ENCODE data around the gene ART5.

DNA sequence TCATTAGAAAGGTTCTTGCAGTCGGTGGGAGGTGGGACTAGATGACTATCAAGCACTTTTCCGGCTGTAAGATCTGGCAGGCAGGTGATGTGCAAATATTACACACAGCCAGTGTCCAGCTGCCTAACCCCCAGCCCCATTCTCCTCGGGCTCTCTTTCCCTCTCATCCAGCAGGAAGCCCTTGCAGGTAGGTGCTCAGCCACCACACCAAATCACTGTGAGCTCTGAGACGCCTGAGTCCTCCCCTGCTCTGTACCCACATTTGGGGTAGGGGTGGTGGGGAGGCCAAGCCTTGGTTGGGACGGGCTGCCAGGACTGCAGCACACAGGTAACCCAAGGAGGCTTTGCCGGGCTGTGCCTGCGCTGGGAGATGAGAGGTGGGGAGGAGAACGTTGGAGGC lies 601 bp downstream of the ART5 start:
- TF ChIP-seq EZH2 (IDR thresholded peaks at IDR 0.05; ENCODE audit: borderline replicate concordance), result no peak
- TF ChIP-seq, protein P1, sequence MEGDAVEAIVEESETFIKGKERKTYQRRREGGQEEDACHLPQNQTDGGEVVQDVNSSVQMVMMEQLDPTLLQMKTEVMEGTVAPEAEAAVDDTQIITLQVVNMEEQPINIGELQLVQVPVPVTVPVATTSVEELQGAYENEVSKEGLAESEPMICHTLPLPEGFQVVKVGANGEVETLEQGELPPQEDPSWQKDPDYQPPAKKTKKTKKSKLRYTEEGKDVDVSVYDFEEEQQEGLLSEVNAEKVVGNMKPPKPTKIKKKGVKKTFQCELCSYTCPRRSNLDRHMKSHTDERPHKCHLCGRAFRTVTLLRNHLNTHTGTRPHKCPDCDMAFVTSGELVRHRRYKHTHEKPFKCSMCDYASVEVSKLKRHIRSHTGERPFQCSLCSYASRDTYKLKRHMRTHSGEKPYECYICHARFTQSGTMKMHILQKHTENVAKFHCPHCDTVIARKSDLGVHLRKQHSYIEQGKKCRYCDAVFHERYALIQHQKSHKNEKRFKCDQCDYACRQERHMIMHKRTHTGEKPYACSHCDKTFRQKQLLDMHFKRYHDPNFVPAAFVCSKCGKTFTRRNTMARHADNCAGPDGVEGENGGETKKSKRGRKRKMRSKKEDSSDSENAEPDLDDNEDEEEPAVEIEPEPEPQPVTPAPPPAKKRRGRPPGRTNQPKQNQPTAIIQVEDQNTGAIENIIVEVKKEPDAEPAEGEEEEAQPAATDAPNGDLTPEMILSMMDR (IDR thresholded peaks at IDR 0.05; ENCODE audit: poor library complexity), result no peak
